WTC11 (cell line): ENCODE data around the gene INPP5E. TPM values are rescaled to one million over a fixed set of nuclear protein-coding genes. Genes with fewer than 3 reads are reported as not detected.

Source experiments
- ATAC-seq: fragments of 200-7000 bp; cut with Tn5 transposase; 2 replicates; pipeline ENCODE4 v1.10.0; 2021; ENCODE audit warnings: mild to moderate bottlenecking, moderate library complexity
- CTCF ChIA-PET: fragments of 300-600 bp; sonication (Branson Sonifier 250); formaldehyde crosslinking; loops from one replicate; lab custom pipeline; 2021; ENCODE audit warnings: antibody characterized with exemption; lab: Charles Lee
- POLR2A ChIA-PET: fragments of 350-600 bp; sonication (Branson Sonifier 250); formaldehyde crosslinking; loops from one replicate; lab custom pipeline; 2021; ENCODE audit warnings: antibody characterized with exemption; lab: Charles Lee
- DNase-seq: peaks from one replicate; pipeline ENCODE4 v3.0.0; 2021; ENCODE audit warnings: low spot score
- H3K27ac Mint-ChIP-seq: 2 replicates; pipeline ENCODE4 v1.8.0; 2021; ENCODE audit warnings: mixed read lengths
- H3K27me3 Mint-ChIP-seq: 2 replicates; pipeline ENCODE4 v1.8.0; 2021; ENCODE audit warnings: low read depth, mild to moderate bottlenecking, moderate library complexity, mixed read lengths
- H3K36me3 Mint-ChIP-seq: 2 replicates; pipeline ENCODE4 v1.8.0; 2021; ENCODE audit warnings: mixed read lengths
- H3K4me1 Mint-ChIP-seq: 2 replicates; pipeline ENCODE4 v1.8.0; 2022; ENCODE audit warnings: mixed read lengths
- H3K4me3 Mint-ChIP-seq: 2 replicates; pipeline ENCODE4 v1.8.0; 2021; ENCODE audit warnings: mild to moderate bottlenecking, moderate library complexity, mixed read lengths
- H3K9me3 Mint-ChIP-seq: 2 replicates; pipeline ENCODE4 v1.8.0; 2021; ENCODE audit warnings: mixed read lengths
- EMX1 ChIP-seq: fragments of 250-450 bp; sonication (Bioruptor Pico); IDR thresholded peaks from 2 replicates; pipeline ENCODE4 v1.8.0; 2021; ENCODE audit warnings: mild to moderate bottlenecking
- ESRRA ChIP-seq: sonication (generic); formaldehyde crosslinking; IDR thresholded peaks from 2 replicates; pipeline ENCODE4 v1.8.1; 2022; ENCODE audit warnings: mild to moderate bottlenecking, missing genetic modification reagents, borderline replicate concordance
- GRHL2 ChIP-seq: fragments of 250-450 bp; sonication (Bioruptor Pico); IDR thresholded peaks from 2 replicates; pipeline ENCODE4 v1.8.0; 2022; ENCODE audit warnings: mild to moderate bottlenecking, moderate library complexity; ENCODE audit not compliant: insufficient replicate concordance, severe bottlenecking
- JUN ChIP-seq: sonication (generic); formaldehyde crosslinking; IDR thresholded peaks from 2 replicates; pipeline ENCODE4 v1.8.0; 2023; ENCODE audit warnings: mild to moderate bottlenecking, missing genetic modification reagents
- OVOL2 ChIP-seq: fragments of 250-450 bp; sonication (Bioruptor Pico); IDR thresholded peaks from 2 replicates; pipeline ENCODE4 v1.9.0; 2021; ENCODE audit warnings: mild to moderate bottlenecking, borderline replicate concordance
- SMAD3 ChIP-seq: sonication (generic); formaldehyde crosslinking; IDR thresholded peaks from 2 replicates; pipeline ENCODE4 v1.8.0; 2022; ENCODE audit warnings: missing genetic modification reagents, mild to moderate bottlenecking, borderline replicate concordance
- SOX15 ChIP-seq: fragments of 250-450 bp; sonication (Bioruptor Pico); IDR thresholded peaks from 2 replicates; pipeline ENCODE4 v1.9.0; 2021; ENCODE audit warnings: mild to moderate bottlenecking
- SP1 ChIP-seq: sonication (generic); formaldehyde crosslinking; conservative IDR thresholded peaks from 2 replicates; pipeline ENCODE4 v1.8.1; 2022; ENCODE audit warnings: missing genetic modification reagents
- ZNF121 ChIP-seq: sonication (generic); formaldehyde crosslinking; IDR thresholded peaks from 2 replicates; pipeline ENCODE4 v1.8.0; 2023; ENCODE audit warnings: missing genetic modification reagents
- ZNF138 ChIP-seq: sonication (generic); formaldehyde crosslinking; conservative IDR thresholded peaks from 2 replicates; pipeline ENCODE4 v1.8.1; 2022; ENCODE audit warnings: mild to moderate bottlenecking, moderate library complexity, missing genetic modification reagents
- ZNF263 ChIP-seq: sonication (generic); formaldehyde crosslinking; IDR thresholded peaks from 2 replicates; pipeline ENCODE4 v1.8.1; 2022; ENCODE audit warnings: low read depth, mild to moderate bottlenecking, moderate library complexity, missing genetic modification reagents
- total RNA-seq: library from RNA; stranded (reverse); gene quantifications from 3 replicates; pipeline ENCODE4 v1.2.3, GENCODE V29; 2021
- TF ChIP-seq, protein P1 (sequence below): sonication (generic); formaldehyde crosslinking; conservative IDR thresholded peaks from 2 replicates; pipeline ENCODE4 v1.8.1; 2023; ENCODE audit warnings: mild to moderate bottlenecking, low read depth, missing genetic modification reagents, moderate library complexity
- TF ChIP-seq, protein P2 (sequence below): sonication (generic); formaldehyde crosslinking; conservative IDR thresholded peaks from 2 replicates; pipeline ENCODE4 v1.8.1; 2022; ENCODE audit warnings: mild to moderate bottlenecking, missing genetic modification reagents
- TF ChIP-seq, protein P3 (sequence below): sonication (generic); formaldehyde crosslinking; IDR thresholded peaks from 2 replicates; pipeline ENCODE4 v1.8.0; 2022; ENCODE audit warnings: missing genetic modification reagents
- TF ChIP-seq, protein P4 (sequence below): sonication (generic); formaldehyde crosslinking; IDR thresholded peaks from 2 replicates; pipeline ENCODE4 v1.8.0; 2022; ENCODE audit warnings: mild to moderate bottlenecking, missing genetic modification reagents
- TF ChIP-seq, protein P5 (sequence below): fragments of 250-450 bp; sonication (Bioruptor Pico); IDR thresholded peaks from 2 replicates; pipeline ENCODE4 v1.9.0; 2021; ENCODE audit warnings: mild to moderate bottlenecking

The INPP5E gene
- total RNA-seq, 1 experiment from 2014 or later, result 24.0 TPM

DNA sequence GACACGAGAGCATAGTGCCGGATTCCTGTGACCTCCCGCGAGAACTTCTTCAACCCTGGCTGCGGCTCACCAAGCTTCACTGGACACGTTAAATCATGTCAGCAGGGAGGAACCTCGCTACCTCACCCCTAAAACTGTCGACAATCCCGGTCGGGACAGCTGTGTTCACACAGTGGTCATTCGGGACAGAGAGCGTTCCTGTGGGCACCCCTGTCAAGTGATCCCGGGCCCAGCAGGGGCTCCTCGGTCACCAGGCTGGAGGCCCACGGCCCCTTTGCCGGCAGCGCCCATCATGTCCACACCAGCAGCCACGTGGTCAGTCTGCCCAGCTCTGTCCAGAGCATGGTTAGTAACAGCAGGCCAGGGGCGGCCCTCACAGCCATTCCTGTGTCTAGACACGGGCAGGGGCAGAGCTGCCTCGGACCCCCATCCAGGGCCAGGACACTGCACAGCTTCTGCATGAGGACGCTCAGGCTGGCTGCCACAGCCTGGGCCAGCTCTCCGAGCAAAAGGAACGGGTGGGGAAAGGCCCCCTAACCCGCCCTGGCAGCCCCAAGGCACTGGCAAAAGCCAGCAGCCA lies 3.5 kb downstream of the INPP5E start (continued):
- TF ChIP-seq, protein P1, sequence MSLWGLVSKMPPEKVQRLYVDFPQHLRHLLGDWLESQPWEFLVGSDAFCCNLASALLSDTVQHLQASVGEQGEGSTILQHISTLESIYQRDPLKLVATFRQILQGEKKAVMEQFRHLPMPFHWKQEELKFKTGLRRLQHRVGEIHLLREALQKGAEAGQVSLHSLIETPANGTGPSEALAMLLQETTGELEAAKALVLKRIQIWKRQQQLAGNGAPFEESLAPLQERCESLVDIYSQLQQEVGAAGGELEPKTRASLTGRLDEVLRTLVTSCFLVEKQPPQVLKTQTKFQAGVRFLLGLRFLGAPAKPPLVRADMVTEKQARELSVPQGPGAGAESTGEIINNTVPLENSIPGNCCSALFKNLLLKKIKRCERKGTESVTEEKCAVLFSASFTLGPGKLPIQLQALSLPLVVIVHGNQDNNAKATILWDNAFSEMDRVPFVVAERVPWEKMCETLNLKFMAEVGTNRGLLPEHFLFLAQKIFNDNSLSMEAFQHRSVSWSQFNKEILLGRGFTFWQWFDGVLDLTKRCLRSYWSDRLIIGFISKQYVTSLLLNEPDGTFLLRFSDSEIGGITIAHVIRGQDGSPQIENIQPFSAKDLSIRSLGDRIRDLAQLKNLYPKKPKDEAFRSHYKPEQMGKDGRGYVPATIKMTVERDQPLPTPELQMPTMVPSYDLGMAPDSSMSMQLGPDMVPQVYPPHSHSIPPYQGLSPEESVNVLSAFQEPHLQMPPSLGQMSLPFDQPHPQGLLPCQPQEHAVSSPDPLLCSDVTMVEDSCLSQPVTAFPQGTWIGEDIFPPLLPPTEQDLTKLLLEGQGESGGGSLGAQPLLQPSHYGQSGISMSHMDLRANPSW (CRISPR knock-in tag), result no peak

DNA sequence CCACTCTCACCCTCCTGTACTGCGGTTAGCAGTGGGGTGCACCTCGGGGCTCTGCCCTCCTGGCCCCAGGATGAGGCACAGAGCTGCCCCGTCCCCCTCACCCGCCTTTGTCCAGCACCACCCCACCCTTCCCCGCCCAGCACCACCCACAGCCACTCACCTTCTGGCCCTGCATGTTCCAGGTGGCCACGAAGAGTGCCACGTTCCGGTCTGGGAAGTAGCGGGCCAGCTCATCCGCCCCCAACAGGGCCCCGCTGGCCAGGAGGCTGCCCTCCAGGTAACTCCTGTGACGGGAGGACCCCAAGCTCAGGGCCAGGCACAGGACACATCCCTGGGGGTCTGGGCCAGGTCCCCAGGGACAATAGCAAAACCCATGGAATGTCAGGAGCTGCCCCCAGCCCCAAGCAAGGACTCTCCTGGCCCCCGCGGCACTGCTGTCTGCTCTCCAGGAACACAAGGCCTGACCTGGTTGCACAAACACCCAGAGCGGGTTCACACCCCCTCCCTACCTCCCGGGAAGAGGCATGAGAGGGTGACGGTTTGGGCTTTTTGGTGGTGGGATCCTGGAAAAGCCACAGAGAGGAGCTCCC lies 5.0 kb downstream of the INPP5E start:
- H3K27me3 Mint-ChIP-seq, result no peaks in the 10 kb centered on the region
- TF ChIP-seq ZNF121 (CRISPR knock-in tag) (no peak), OVOL2 (CRISPR knock-in tag) (no peak), ZNF138 (no peak)
- TF ChIP-seq, protein P2, sequence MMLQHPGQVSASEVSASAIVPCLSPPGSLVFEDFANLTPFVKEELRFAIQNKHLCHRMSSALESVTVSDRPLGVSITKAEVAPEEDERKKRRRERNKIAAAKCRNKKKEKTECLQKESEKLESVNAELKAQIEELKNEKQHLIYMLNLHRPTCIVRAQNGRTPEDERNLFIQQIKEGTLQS, result no peak
- TF ChIP-seq, protein P3, sequence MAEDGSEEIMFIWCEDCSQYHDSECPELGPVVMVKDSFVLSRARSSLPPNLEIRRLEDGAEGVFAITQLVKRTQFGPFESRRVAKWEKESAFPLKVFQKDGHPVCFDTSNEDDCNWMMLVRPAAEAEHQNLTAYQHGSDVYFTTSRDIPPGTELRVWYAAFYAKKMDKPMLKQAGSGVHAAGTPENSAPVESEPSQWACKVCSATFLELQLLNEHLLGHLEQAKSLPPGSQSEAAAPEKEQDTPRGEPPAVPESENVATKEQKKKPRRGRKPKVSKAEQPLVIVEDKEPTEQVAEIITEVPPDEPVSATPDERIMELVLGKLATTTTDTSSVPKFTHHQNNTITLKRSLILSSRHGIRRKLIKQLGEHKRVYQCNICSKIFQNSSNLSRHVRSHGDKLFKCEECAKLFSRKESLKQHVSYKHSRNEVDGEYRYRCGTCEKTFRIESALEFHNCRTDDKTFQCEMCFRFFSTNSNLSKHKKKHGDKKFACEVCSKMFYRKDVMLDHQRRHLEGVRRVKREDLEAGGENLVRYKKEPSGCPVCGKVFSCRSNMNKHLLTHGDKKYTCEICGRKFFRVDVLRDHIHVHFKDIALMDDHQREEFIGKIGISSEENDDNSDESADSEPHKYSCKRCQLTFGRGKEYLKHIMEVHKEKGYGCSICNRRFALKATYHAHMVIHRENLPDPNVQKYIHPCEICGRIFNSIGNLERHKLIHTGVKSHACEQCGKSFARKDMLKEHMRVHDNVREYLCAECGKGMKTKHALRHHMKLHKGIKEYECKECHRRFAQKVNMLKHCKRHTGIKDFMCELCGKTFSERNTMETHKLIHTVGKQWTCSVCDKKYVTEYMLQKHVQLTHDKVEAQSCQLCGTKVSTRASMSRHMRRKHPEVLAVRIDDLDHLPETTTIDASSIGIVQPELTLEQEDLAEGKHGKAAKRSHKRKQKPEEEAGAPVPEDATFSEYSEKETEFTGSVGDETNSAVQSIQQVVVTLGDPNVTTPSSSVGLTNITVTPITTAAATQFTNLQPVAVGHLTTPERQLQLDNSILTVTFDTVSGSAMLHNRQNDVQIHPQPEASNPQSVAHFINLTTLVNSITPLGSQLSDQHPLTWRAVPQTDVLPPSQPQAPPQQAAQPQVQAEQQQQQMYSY, result no peak
- TF ChIP-seq, protein P4, sequence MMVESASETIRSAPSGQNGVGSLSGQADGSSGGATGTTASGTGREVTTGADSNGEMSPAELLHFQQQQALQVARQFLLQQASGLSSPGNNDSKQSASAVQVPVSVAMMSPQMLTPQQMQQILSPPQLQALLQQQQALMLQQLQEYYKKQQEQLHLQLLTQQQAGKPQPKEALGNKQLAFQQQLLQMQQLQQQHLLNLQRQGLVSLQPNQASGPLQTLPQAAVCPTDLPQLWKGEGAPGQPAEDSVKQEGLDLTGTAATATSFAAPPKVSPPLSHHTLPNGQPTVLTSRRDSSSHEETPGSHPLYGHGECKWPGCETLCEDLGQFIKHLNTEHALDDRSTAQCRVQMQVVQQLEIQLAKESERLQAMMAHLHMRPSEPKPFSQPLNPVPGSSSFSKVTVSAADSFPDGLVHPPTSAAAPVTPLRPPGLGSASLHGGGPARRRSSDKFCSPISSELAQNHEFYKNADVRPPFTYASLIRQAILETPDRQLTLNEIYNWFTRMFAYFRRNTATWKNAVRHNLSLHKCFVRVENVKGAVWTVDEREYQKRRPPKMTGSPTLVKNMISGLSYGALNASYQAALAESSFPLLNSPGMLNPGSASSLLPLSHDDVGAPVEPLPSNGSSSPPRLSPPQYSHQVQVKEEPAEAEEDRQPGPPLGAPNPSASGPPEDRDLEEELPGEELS (CRISPR knock-in tag), result no peak
- TF ChIP-seq, protein P1 (CRISPR knock-in tag), result no peak
- H3K4me1 Mint-ChIP-seq, result peaks cover 15% of the 10 kb centered on the region
- H3K4me3 Mint-ChIP-seq, result no peak overlapping the region
- H3K27ac Mint-ChIP-seq, result no peak overlapping the region
- CTCF ChIA-PET, result interaction anchor here (0.6 to 1.7 kb wide), 3 partner anchors 72 to 349 kb away, joined by 3 to 5 read pairs (median 3); no protein-coding TSS in a partner anchor
- H3K9me3 Mint-ChIP-seq, result no peaks in the 10 kb centered on the region
- POLR2A ChIA-PET, result no interaction called here
- ATAC-seq (no peak), DNase-seq (no peak)
- H3K36me3 Mint-ChIP-seq, result peaks cover 2% of the 10 kb centered on the region; the same call in 1 of the 2 replicates

DNA sequence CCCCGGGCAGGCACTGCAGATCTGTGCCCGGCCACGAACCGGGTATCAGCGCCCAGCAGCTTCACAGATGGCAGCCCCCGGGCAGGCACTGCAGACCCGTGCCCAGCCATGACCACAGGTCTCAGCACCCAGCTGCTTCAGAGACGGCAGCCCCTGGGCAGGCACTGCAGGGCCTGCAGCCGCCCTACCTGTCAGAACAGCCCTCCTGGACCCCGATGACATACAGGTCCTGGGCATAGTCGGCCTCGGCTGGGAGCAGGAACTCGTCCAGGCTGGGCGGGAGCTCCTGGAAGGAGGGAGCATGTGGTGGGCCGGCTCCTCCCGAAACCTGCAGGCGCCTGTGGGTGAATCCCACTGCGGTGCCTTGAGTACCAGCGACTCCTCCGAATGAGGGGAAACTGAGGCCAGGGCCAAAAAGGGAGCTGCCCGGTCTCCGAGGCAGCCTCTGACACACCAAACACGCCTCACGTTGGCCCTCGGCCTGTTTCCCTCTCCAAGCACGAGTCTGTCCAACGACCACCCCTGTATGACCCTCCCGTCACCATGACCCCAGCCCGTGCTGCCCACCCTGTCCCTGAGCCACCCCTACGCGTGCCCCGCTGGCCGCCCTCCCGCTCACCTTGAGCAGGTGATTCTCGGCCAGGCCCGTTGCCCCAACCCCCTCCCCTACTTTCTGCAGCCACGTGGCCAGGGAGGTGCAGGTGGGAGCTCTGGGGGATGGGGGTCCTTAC lies 5.6 kb downstream of the INPP5E start:
- CTCF ChIA-PET, result interaction anchor here (0.8 kb wide), 1 partner anchor 71 kb away, joined by 3 read pairs; no protein-coding TSS in a partner anchor
- POLR2A ChIA-PET, result no interaction called here
- ATAC-seq, result no peak
- DNase-seq, result no peak
- Mint-ChIP-seq H3K27me3 (no peaks in the 10 kb centered on the region), H3K4me3 (no peak overlapping the region), H3K9me3 (no peaks in the 10 kb centered on the region), H3K36me3 (peaks cover 2% of the 10 kb centered on the region; the same call in 1 of the 2 replicates), H3K27ac (no peak overlapping the region), H3K4me1 (peaks cover 15% of the 10 kb centered on the region)
- TF ChIP-seq EMX1 (no peak), SMAD3 (CRISPR knock-in tag) (no peak), GRHL2 (no peak), SP1 (CRISPR knock-in tag) (no peak), SOX15 (CRISPR knock-in tag) (no peak), ZNF263 (CRISPR knock-in tag) (no peak), ESRRA (CRISPR knock-in tag) (no peak), JUN (no peak)
- TF ChIP-seq, protein P5, sequence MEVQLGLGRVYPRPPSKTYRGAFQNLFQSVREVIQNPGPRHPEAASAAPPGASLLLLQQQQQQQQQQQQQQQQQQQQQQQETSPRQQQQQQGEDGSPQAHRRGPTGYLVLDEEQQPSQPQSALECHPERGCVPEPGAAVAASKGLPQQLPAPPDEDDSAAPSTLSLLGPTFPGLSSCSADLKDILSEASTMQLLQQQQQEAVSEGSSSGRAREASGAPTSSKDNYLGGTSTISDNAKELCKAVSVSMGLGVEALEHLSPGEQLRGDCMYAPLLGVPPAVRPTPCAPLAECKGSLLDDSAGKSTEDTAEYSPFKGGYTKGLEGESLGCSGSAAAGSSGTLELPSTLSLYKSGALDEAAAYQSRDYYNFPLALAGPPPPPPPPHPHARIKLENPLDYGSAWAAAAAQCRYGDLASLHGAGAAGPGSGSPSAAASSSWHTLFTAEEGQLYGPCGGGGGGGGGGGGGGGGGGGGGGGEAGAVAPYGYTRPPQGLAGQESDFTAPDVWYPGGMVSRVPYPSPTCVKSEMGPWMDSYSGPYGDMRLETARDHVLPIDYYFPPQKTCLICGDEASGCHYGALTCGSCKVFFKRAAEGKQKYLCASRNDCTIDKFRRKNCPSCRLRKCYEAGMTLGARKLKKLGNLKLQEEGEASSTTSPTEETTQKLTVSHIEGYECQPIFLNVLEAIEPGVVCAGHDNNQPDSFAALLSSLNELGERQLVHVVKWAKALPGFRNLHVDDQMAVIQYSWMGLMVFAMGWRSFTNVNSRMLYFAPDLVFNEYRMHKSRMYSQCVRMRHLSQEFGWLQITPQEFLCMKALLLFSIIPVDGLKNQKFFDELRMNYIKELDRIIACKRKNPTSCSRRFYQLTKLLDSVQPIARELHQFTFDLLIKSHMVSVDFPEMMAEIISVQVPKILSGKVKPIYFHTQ (CRISPR knock-in tag), result no peak
